GM23338 (cell line): Measurements from ENCODE around the gene CPNE4. TPM values are rescaled to one million over a fixed set of nuclear protein-coding genes. Genes with fewer than 3 reads are reported as not detected.

ENCODE experiments used
- ATAC-seq: fragments of 200-7000 bp; cut with Tn5 transposase; 3 replicates; pipeline ENCODE4 v1.9.1; 2020
- DNase-seq: peaks from one replicate; pipeline ENCODE4 v3.0.0-alpha.2; 2015; ENCODE audit warnings: low spot score
- H2AFZ ChIP-seq: fragments of 200-600 bp; sonication (generic); 2 replicates; pipeline ENCODE4 v1.8.0; 2016; ENCODE audit warnings: antibody characterized with exemption, mild to moderate bottlenecking, moderate library complexity
- H3F3A ChIP-seq: fragments of 200-600 bp; sonication (generic); replicated peaks from 2 replicates; pipeline ENCODE4 v1.8.0; 2017; ENCODE audit warnings: antibody characterized with exemption, mixed run types, low read depth
- H3K27ac ChIP-seq: fragments of 200-600 bp; sonication (generic); 2 replicates; pipeline ENCODE4 v1.6.1; 2016; ENCODE audit warnings: low read depth
- H3K27me3 ChIP-seq: fragments of 200-600 bp; sonication (generic); 2 replicates; pipeline ENCODE4 v1.8.0; 2016; ENCODE audit warnings: mild to moderate bottlenecking, mixed run types, moderate library complexity; ENCODE audit not compliant: insufficient read depth
- H3K36me3 ChIP-seq: fragments of 200-600 bp; sonication (generic); 2 replicates; pipeline ENCODE4 v1.8.0; 2016; ENCODE audit warnings: mild to moderate bottlenecking; ENCODE audit not compliant: insufficient read depth
- H3K4me1 ChIP-seq: fragments of 200-600 bp; sonication (generic); 2 replicates; pipeline ENCODE4 v1.8.0; 2016; ENCODE audit warnings: mild to moderate bottlenecking, moderate library complexity; ENCODE audit not compliant: insufficient read depth
- H3K4me2 ChIP-seq: fragments of 200-600 bp; sonication (generic); 2 replicates; pipeline ENCODE4 v1.7.1; 2017; ENCODE audit warnings: mixed run types
- H3K4me3 ChIP-seq: fragments of 200-600 bp; sonication (generic); 2 replicates; pipeline ENCODE4 v1.6.1; 2016; ENCODE audit warnings: mixed run types
- H3K79me2 ChIP-seq: fragments of 200-600 bp; sonication (generic); replicated peaks from 2 replicates; pipeline ENCODE4 v1.8.0; 2017; ENCODE audit warnings: mild to moderate bottlenecking; ENCODE audit not compliant: insufficient read depth
- H3K9me2 ChIP-seq: fragments of 200-600 bp; sonication (generic); 2 replicates; pipeline ENCODE4 v1.8.0; 2017; ENCODE audit not compliant: insufficient read depth
- H4K20me1 ChIP-seq: fragments of 200-600 bp; sonication (generic); replicated peaks from 2 replicates; pipeline ENCODE4 v1.8.0; 2017; ENCODE audit warnings: mild to moderate bottlenecking; ENCODE audit not compliant: insufficient read depth
- H3K27ac Mint-ChIP-seq: 2 replicates; pipeline ENCODE4 v1.8.0; 2020; ENCODE audit warnings: inconsistent platforms, mild to moderate bottlenecking, moderate library complexity, mixed read lengths
- H3K27me3 Mint-ChIP-seq: 3 replicates; pipeline ENCODE4 v1.8.0; 2022; ENCODE audit warnings: low read depth, mild to moderate bottlenecking, moderate library complexity, mixed read lengths, inconsistent platforms; ENCODE audit not compliant: insufficient read depth, poor library complexity
- H3K36me3 Mint-ChIP-seq: 3 replicates; pipeline ENCODE4 v1.8.0; 2021; ENCODE audit warnings: low read depth, mild to moderate bottlenecking, inconsistent platforms, moderate library complexity, mixed read lengths
- H3K4me1 Mint-ChIP-seq: 3 replicates; pipeline ENCODE4 v1.8.0; 2020; ENCODE audit warnings: mild to moderate bottlenecking, inconsistent platforms, mixed read lengths
- H3K4me3 Mint-ChIP-seq: 3 replicates; pipeline ENCODE4 v1.8.0; 2021; ENCODE audit warnings: moderate library complexity, mild to moderate bottlenecking, inconsistent platforms, mixed read lengths
- H3K9me3 Mint-ChIP-seq: 3 replicates; pipeline ENCODE4 v1.8.0; 2020; ENCODE audit warnings: moderate library complexity, mild to moderate bottlenecking, inconsistent platforms, mixed read lengths
- CREB1 ChIP-seq: fragments of 250-450 bp; sonication (Bioruptor Pico); IDR thresholded peaks from 2 replicates; pipeline ENCODE4 v1.5.0; 2020; ENCODE audit warnings: low read depth, mild to moderate bottlenecking, moderate library complexity
- ETS1 ChIP-seq: IDR thresholded peaks from 2 replicates; pipeline ENCODE4 v1.6.1; 2016; ENCODE audit warnings: antibody characterized with exemption
- EZH2 ChIP-seq: fragments of 200-600 bp; sonication (generic); IDR thresholded peaks from one replicate; pipeline ENCODE4 v1.8.0; 2017; ENCODE audit warnings: antibody characterized with exemption, mild to moderate bottlenecking, low read depth; ENCODE audit not compliant: unreplicated experiment
- EZH2phosphoT487 ChIP-seq: fragments of 200-600 bp; sonication (generic); IDR thresholded peaks from one replicate; pipeline ENCODE4 v1.8.1; 2018; ENCODE audit warnings: antibody characterized with exemption; ENCODE audit not compliant: unreplicated experiment
- JUNB ChIP-seq: IDR thresholded peaks from one replicate; pipeline ENCODE4 v1.6.1; 2016; ENCODE audit warnings: antibody characterized with exemption; ENCODE audit not compliant: unreplicated experiment
- NANOG ChIP-seq: IDR thresholded peaks from 2 replicates; pipeline ENCODE4 v1.6.1; 2016; ENCODE audit warnings: antibody characterized with exemption, borderline replicate concordance
- POLR2AphosphoS5 ChIP-seq: IDR thresholded peaks from 2 replicates; pipeline ENCODE4 v1.6.1; 2016; ENCODE audit warnings: antibody characterized with exemption, low read depth
- STAT1 ChIP-seq: IDR thresholded peaks from one replicate; pipeline ENCODE4 v1.6.1; 2016; ENCODE audit warnings: antibody characterized with exemption; ENCODE audit not compliant: unreplicated experiment
- ZNF114 ChIP-seq: fragments of 250-450 bp; sonication (Bioruptor Pico); IDR thresholded peaks from 2 replicates; pipeline ENCODE4 v1.5.0; 2020; ENCODE audit warnings: mild to moderate bottlenecking, moderate library complexity
- ZNF331 ChIP-seq: fragments of 250-450 bp; sonication (Bioruptor Pico); IDR thresholded peaks from 2 replicates; pipeline ENCODE4 v1.5.0; 2020; ENCODE audit warnings: low read depth, mild to moderate bottlenecking, moderate library complexity
- ZNF462 ChIP-seq: fragments of 250-450 bp; sonication (Bioruptor Pico); IDR thresholded peaks from 2 replicates; pipeline ENCODE4 v1.5.0; 2020; ENCODE audit warnings: mild to moderate bottlenecking, moderate library complexity
- polyA plus RNA-seq: library from polyadenylated mRNA; unstranded; fragments of >200 nt; fragmentation: Nextera tagmentation; extraction: Ambion mirVana; gene quantifications from 2 replicates; pipeline ENCODE4 v1.2.1, GENCODE V29; 2016
- total RNA-seq: library from RNA; depleted of rRNA; stranded (reverse); fragments of >200 nt; shearing (Covaris generic); gene quantifications from 2 replicates; pipeline ENCODE4 v1.2.3, GENCODE V29; 2014
- TF ChIP-seq, protein P1 (sequence below), 2 experiments: fragments of 200-600 bp in 1 of 2; sonication (generic) in 1 of 2; conservative IDR thresholded peaks; 2 replicates each; pipeline versions ENCODE4 v1.5.1 to v1.6.1; 2016 to 2017; ENCODE audit warnings: antibody characterized with exemption in 2 of 2, low read depth in 2 of 2, mild to moderate bottlenecking in 2 of 2, moderate library complexity in 1 of 2
- TF ChIP-seq, protein P2 (sequence below): IDR thresholded peaks from one replicate; pipeline ENCODE4 v1.6.1; 2018; ENCODE audit warnings: antibody characterized with exemption; ENCODE audit not compliant: unreplicated experiment

Gene CPNE4
- total and polyA plus RNA-seq, 2 experiments from 2014 or later: 2.0 to 6.5 TPM

- no peak for TF ChIP-seq CREB1 (CRISPR knock-in tag)
- TF ChIP-seq, protein P1, sequence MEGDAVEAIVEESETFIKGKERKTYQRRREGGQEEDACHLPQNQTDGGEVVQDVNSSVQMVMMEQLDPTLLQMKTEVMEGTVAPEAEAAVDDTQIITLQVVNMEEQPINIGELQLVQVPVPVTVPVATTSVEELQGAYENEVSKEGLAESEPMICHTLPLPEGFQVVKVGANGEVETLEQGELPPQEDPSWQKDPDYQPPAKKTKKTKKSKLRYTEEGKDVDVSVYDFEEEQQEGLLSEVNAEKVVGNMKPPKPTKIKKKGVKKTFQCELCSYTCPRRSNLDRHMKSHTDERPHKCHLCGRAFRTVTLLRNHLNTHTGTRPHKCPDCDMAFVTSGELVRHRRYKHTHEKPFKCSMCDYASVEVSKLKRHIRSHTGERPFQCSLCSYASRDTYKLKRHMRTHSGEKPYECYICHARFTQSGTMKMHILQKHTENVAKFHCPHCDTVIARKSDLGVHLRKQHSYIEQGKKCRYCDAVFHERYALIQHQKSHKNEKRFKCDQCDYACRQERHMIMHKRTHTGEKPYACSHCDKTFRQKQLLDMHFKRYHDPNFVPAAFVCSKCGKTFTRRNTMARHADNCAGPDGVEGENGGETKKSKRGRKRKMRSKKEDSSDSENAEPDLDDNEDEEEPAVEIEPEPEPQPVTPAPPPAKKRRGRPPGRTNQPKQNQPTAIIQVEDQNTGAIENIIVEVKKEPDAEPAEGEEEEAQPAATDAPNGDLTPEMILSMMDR (conservative IDR thresholded peaks at IDR 0.05; ENCODE audit: low read depth in 2 of 2): no peak
- no peak for TF ChIP-seq ZNF331 (CRISPR knock-in tag)
- no peak for TF ChIP-seq ZNF114 (CRISPR knock-in tag)
- no peak for TF ChIP-seq ETS1
- no peak for TF ChIP-seq ZNF462 (CRISPR knock-in tag)
- no peak for TF ChIP-seq EZH2phosphoT487
- no peak for TF ChIP-seq STAT1
- no peak for TF ChIP-seq POLR2AphosphoS5
- TF ChIP-seq EZH2: no peak
- TF ChIP-seq JUNB: no peak
- TF ChIP-seq, protein P2, sequence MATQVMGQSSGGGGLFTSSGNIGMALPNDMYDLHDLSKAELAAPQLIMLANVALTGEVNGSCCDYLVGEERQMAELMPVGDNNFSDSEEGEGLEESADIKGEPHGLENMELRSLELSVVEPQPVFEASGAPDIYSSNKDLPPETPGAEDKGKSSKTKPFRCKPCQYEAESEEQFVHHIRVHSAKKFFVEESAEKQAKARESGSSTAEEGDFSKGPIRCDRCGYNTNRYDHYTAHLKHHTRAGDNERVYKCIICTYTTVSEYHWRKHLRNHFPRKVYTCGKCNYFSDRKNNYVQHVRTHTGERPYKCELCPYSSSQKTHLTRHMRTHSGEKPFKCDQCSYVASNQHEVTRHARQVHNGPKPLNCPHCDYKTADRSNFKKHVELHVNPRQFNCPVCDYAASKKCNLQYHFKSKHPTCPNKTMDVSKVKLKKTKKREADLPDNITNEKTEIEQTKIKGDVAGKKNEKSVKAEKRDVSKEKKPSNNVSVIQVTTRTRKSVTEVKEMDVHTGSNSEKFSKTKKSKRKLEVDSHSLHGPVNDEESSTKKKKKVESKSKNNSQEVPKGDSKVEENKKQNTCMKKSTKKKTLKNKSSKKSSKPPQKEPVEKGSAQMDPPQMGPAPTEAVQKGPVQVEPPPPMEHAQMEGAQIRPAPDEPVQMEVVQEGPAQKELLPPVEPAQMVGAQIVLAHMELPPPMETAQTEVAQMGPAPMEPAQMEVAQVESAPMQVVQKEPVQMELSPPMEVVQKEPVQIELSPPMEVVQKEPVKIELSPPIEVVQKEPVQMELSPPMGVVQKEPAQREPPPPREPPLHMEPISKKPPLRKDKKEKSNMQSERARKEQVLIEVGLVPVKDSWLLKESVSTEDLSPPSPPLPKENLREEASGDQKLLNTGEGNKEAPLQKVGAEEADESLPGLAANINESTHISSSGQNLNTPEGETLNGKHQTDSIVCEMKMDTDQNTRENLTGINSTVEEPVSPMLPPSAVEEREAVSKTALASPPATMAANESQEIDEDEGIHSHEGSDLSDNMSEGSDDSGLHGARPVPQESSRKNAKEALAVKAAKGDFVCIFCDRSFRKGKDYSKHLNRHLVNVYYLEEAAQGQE: no peak
- no peak for TF ChIP-seq NANOG
- no peak overlapping the region for H3K27ac Mint-ChIP-seq
Measured at GRCh38 chr3:131518680-131519079, 516.1 kb downstream of the CPNE4 start.

More at GRCh38 chr3:131518680-131519079, 516.1 kb downstream of the CPNE4 start:
- H3K79me2 ChIP-seq: no peaks in the 10 kb centered on the region
- H3F3A ChIP-seq: no peaks in the 10 kb centered on the region
- Mint-ChIP-seq H3K27me3 (no peaks in the 10 kb centered on the region), H3K4me1 (no peaks in the 10 kb centered on the region), H3K36me3 (no peaks in the 10 kb centered on the region), H3K4me3 (no peak overlapping the region), H3K9me3 (no peaks in the 10 kb centered on the region; the same call in 2 of the 3 replicates)
- H4K20me1 ChIP-seq: no peaks in the 10 kb centered on the region
- H3K36me3 ChIP-seq: no peaks in the 10 kb centered on the region
- no peak overlapping the region for H2AFZ ChIP-seq
- H3K4me1 ChIP-seq: no peaks in the 10 kb centered on the region
- no peak overlapping the region for H3K4me3 ChIP-seq
- H3K4me2 ChIP-seq: no peak overlapping the region
- H3K9me2 ChIP-seq: no peaks in the 10 kb centered on the region
- ATAC-seq (no peak), DNase-seq (peak; percentile 5)
- H3K27ac ChIP-seq: no peak overlapping the region
- no peaks in the 10 kb centered on the region for H3K27me3 ChIP-seq
